ENCODE results near the gene CSF1R.
"Not testable (repeated sequence)": the region's sequence is repeated elsewhere in the genome, so short reads cannot be mapped to it uniquely, and the experiment has no call there.

Gene CSF1R

GRCh38 chr5:150103678-150104549, 17.6 kb upstream of the CSF1R start:
- DNase-seq = no peak

GRCh38 chr5:150101023-150101422, 14.7 kb upstream of the CSF1R start:
- DNase-seq = no peak

GRCh38 chr5:150097152-150097551, 10.8 kb upstream of the CSF1R start:
- no peak for DNase-seq

- no peak for DNase-seq
Observed at GRCh38 chr5:150092159-150092787, 5.9 kb upstream of the CSF1R start.

GRCh38 chr5:150085191-150085912, 1.0 kb downstream of the CSF1R start:
- no peak for DNase-seq

GRCh38 chr5:150084754-150085153, 1.6 kb downstream of the CSF1R start:
- DNase-seq = not testable (repeated sequence)

- DNase-seq = no peak
Observed at GRCh38 chr5:150082889-150083288, 3.5 kb downstream of the CSF1R start.

- no peak for DNase-seq
Observed at GRCh38 chr5:150082374-150082773, 4.0 kb downstream of the CSF1R start.

GRCh38 chr5:150081541-150082283, 4.6 kb downstream of the CSF1R start:
- no peak for DNase-seq

GRCh38 chr5:150080696-150081435, 5.5 kb downstream of the CSF1R start:
- no peak for DNase-seq

- no peak for DNase-seq
Observed at GRCh38 chr5:150079909-150080461, 6.4 kb downstream of the CSF1R start.

GRCh38 chr5:150078802-150079689, 7.3 kb downstream of the CSF1R start:
- no peak for DNase-seq

- DNase-seq = no peak
Observed at GRCh38 chr5:150077996-150078801, 8.2 kb downstream of the CSF1R start.

- DNase-seq = no peak
Observed at GRCh38 chr5:150077060-150077459, 9.3 kb downstream of the CSF1R start.

GRCh38 chr5:150075806-150076205, 10.5 kb downstream of the CSF1R start:
- DNase-seq = no peak

GRCh38 chr5:150075233-150075632, 11.1 kb downstream of the CSF1R start:
- no peak for DNase-seq

GRCh38 chr5:150073677-150074076, 12.7 kb downstream of the CSF1R start:
- no peak for DNase-seq

- no peak for DNase-seq
Observed at GRCh38 chr5:150073086-150073625, 13.2 kb downstream of the CSF1R start.

- DNase-seq = no peak
Observed at GRCh38 chr5:150070821-150071220, 15.5 kb downstream of the CSF1R start.

All from T1000 (cell line).